SJSA1 (cell line): ENCODE measurements around the gene PAFAH1B2. TPM values are rescaled to one million over a fixed set of nuclear protein-coding genes. Genes with fewer than 3 reads are reported as not detected.
"Not testable (repeated sequence)": the region's sequence is repeated elsewhere in the genome, so short reads cannot be mapped to it uniquely, and the experiment has no call there.

Experiments used
- DNase-seq, 2 experiments: peaks; one replicate each; pipeline ENCODE4 v3.0.0-alpha.2; 2015 to 2020; ENCODE audit warnings: low spot score in 2 of 2, low read depth in 1 of 2
- H3K27ac ChIP-seq: fragments of 250-450 bp; sonication (Bioruptor Pico); 2 replicates; pipeline ENCODE4 v1.5.1; 2020; ENCODE audit warnings: mild to moderate bottlenecking, moderate library complexity
- H3K27me3 ChIP-seq: fragments of 250-450 bp; sonication (Bioruptor Pico); replicated peaks from 2 replicates; pipeline ENCODE4 v1.5.1; 2020; ENCODE audit warnings: mild to moderate bottlenecking, moderate library complexity
- H3K36me3 ChIP-seq: fragments of 250-450 bp; sonication (Bioruptor Pico); 2 replicates; pipeline ENCODE4 v1.5.1; 2020; ENCODE audit warnings: mild to moderate bottlenecking
- H3K4me1 ChIP-seq: fragments of 250-450 bp; sonication (Bioruptor Pico); replicated peaks from 2 replicates; pipeline ENCODE4 v1.6.1; 2021; ENCODE audit warnings: mild to moderate bottlenecking
- H3K4me3 ChIP-seq: fragments of 250-450 bp; sonication (Bioruptor Pico); 2 replicates; pipeline ENCODE4 v1.5.1; 2020; ENCODE audit warnings: mild to moderate bottlenecking
- H3K9me3 ChIP-seq: fragments of 250-450 bp; sonication (Bioruptor Pico); replicated peaks from 2 replicates; pipeline ENCODE4 v1.5.1; 2020; ENCODE audit warnings: mild to moderate bottlenecking
- total RNA-seq: library from RNA; depleted of rRNA; stranded (reverse); fragments of >200 nt; shearing (Covaris generic); gene quantifications from 2 replicates; pipeline ENCODE4 v1.2.3, GENCODE V29; 2014

The PAFAH1B2 gene
- total RNA-seq, 1 experiment from 2014 or later, result 79.8 TPM

DNA sequence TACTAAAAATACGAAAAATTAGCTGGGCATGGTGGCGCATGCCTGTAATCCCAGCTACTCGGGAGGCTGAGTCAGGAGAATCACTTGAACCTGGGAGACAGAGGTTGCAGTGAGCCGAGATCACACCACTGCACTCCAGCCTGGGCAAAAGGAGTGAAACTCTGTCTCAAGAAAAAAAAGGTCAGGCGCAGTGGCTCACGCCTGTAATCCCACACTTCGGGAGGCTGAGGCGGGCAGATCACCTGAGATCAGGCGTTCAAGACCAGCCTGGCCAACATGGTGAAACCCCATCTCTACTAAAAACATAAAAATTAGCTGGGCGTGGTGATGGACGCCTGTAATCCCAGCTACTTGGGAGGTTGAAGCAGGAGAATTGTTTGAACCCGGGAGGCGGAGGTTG is 39.1 kb downstream of the PAFAH1B2 start:
- H3K27me3 ChIP-seq, H3K4me1 ChIP-seq, H3K36me3 ChIP-seq, H3K27ac ChIP-seq, H3K4me3 ChIP-seq, H3K9me3 ChIP-seq, DNase-seq: not testable (repeated sequence)

DNA sequence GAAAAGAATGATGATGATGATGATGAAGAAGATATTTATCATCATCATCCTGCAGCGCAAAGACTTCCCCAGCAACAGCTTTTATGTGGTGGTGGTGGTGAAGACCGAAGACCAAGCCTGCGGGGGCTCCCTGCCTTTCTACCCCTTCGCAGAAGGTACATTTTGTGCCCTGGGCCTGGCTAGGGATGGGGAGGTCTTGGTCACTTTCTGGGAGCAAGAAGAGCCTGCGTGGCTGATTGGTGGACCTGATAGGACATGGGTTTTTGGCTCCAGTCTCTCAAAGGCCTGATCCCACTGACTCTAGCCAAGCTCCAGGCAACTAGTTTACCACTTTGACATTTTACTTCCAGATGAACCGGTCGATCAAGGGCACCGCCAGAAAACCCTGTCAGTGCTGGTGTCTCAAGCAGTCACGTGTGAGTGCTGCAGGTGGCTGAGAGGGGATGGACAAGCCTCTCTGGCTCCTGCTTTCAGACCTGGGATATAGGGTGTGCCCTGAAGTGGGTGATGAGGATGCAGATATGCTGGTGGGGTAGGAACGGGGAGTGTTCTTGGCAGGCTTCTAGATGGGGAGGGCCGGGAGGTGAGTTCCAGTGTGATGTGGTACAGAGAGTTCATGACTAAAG is 39.8 kb downstream of the PAFAH1B2 start:
- Histone ChIP-seq H3K9me3 (no peaks in the 10 kb centered on the region), H3K36me3 (no peaks in the 10 kb centered on the region), H3K4me1 (peaks cover 9% of the 10 kb centered on the region), H3K27ac (no peak overlapping the region), H3K27me3 (no peaks in the 10 kb centered on the region), H3K4me3 (no peak overlapping the region)
- no peak for DNase-seq

DNA sequence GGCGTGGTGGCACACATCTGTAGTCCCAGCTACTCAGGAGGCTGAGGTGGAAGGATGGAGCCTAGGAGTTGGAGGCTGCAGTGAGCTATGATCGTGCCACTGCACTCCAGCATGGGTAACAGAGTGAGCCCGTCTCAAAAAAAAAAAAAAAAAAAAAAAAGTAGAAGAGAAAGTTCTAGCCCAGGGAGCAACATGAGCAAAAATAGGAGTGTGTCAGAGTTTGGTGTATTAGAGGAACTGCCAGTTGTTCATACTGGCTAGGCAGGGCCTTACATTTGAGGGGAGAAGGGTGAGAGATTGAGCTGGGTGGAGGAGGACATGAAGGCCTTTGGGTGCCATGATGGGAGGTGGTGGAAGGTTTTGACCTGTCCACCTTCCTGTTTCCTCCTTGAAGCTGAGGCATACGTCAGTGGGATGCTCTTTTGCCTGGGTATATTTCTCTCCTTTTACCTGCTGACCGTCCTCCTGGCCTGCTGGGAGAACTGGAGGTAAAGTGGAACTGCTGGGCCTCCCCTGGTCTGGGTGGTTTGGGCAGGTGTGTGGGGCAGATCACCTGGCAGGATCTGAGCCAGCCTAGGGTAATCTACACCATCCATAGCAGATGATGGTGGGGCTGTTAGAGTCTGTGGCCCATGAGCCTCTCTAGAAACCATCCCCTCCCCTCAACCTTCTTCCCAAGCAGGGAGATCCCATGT is 41.8 kb downstream of the PAFAH1B2 start:
- no peaks in the 10 kb centered on the region for H3K27me3 ChIP-seq
- peak in 1 of 2 experiments; percentile 14 for DNase-seq
- no peak overlapping the region for H3K4me3 ChIP-seq
- no peak overlapping the region for H3K27ac ChIP-seq
- no peaks in the 10 kb centered on the region for H3K9me3 ChIP-seq
- no peaks in the 10 kb centered on the region for H3K36me3 ChIP-seq
- no peaks in the 10 kb centered on the region for H3K4me1 ChIP-seq

DNA sequence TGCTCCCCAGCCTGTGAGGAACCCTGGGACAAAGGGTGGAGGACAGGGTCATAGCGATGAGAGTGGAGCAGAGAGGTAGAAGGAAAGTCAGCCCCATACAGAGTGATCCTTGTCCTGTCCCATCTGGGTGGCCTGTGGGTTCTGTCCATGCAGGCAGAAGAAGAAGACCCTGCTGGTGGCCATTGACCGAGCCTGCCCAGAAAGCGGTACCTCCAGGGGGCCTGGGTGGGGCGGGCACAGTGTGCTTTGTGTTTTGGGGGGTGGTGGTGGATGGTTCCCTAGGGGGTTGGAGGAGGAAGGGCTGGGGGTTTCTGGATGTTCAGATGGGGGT is 42.3 kb downstream of the PAFAH1B2 start:
- Histone ChIP-seq H3K4me3 (no peak overlapping the region), H3K27ac (no peak overlapping the region), H3K4me1 (no peaks in the 10 kb centered on the region), H3K27me3 (no peaks in the 10 kb centered on the region), H3K36me3 (no peaks in the 10 kb centered on the region), H3K9me3 (no peaks in the 10 kb centered on the region)
- DNase-seq, result no peak

DNA sequence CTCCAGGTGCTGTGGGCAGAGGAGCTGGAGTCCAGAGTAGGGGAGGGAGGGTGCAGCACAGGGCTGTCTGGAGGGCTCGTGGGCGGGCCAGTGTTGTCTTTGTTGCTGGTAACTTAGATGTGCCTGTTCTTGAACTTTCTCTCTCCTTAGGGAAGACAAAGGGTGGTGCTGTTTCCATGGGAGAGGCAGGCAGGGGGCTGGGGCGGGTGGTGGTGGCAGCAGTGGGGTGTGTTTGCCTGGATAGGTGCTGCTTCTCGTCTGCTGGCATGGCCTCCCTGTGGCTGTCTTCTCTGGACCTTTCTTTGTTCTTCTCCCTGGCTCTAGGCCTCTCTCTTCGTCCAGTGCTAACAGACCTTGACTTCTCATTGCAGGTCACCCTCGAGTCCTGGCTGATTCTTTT is 42.9 kb downstream of the PAFAH1B2 start:
- no peaks in the 10 kb centered on the region for H3K36me3 ChIP-seq

DNA sequence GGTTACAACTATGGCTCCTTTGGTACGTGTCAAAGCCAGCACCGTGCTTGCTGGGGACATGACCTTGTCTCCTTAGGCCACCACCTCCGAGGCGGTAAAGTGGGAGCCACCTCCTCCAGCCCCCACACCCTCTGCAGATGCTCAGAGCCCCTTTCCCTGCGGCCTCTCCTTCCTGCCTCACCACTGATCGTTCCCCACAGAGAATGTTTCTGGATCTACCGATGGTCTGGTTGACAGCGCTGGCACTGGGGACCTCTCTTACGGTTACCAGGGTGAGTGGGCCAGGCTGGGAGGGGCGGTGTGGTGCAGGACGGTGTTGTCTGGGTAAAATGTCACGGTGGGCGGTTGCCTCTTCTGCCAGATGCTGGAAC is 43.3 kb downstream of the PAFAH1B2 start:
- Histone ChIP-seq H3K27me3 (no peaks in the 10 kb centered on the region), H3K9me3 (no peaks in the 10 kb centered on the region), H3K4me1 (no peaks in the 10 kb centered on the region), H3K27ac (no peak overlapping the region), H3K36me3 (no peaks in the 10 kb centered on the region), H3K4me3 (no peak overlapping the region)
- no peak for DNase-seq

More for the DNA sequence above, 42.9 kb downstream of the PAFAH1B2 start:
- no peaks in the 10 kb centered on the region for H3K4me1 ChIP-seq
- no peak overlapping the region for H3K27ac ChIP-seq
- H3K9me3 ChIP-seq, result no peaks in the 10 kb centered on the region
- H3K4me3 ChIP-seq, result no peak overlapping the region
- DNase-seq, result peak in 1 of 2 experiments; percentile 5
- H3K27me3 ChIP-seq, result no peaks in the 10 kb centered on the region

DNA sequence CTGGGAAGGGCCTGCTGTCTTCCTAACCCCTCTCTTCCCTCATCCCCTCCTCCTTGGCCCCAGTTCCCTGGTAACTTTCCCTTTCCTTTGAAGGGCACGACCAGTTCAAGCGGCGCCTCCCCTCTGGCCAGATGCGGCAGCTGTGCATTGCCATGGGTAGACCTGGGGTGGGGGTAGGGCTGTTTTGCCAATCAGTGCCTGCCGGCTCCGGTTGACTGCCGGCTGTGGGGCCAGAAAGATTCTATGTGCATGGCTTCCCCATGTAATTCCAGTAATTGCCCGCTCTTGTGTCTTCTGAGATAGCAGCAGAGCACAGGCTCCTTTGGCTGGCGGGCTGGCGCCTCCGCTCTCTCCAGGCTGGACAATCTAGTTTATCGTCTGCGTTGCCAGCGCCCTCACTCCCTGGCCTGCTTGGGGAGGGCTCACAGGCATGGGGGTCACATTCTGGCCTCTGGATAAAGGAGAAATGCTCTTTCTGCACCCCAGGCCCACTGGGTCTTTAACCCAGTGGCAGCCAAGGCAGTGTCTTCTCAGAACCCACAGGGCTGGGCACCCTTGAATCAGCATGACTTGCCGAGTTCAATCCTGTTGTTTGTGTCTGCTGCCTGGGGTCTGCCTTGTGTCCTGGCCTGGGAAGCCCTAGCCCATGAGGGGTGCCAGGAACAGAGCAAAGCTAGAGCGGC is 43.9 kb downstream of the PAFAH1B2 start:
- no peaks in the 10 kb centered on the region for H3K36me3 ChIP-seq
- H3K4me1 ChIP-seq, result no peaks in the 10 kb centered on the region
- no peaks in the 10 kb centered on the region for H3K9me3 ChIP-seq
- no peak overlapping the region for H3K27ac ChIP-seq
- H3K4me3 ChIP-seq, result no peak overlapping the region
- DNase-seq, result peak in 1 of 2 experiments; percentile 5
- H3K27me3 ChIP-seq, result no peaks in the 10 kb centered on the region

DNA sequence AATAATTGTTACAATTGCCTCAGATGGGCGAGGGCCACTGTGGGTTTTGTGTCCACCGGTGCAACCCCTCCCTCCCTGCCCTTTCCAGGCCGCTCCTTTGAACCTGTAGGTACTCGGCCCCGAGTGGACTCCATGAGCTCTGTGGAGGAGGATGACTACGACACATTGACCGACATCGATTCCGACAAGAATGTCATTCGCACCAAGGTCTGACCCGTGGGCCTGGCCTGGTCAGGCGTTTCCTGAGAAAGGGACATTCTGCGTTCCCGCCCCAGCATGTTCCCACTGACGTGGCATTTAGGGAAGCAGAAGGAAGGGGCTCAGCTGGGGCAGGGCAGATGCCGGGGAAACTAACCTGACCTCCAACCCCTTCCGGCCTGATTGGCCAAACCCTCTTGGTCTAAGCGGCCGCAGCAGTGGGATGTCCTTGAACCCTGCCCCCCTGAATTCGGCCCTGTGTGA is 44.6 kb downstream of the PAFAH1B2 start:
- Histone ChIP-seq H3K27ac (no peak overlapping the region), H3K9me3 (no peaks in the 10 kb centered on the region), H3K36me3 (no peaks in the 10 kb centered on the region), H3K4me1 (no peaks in the 10 kb centered on the region), H3K4me3 (no peak overlapping the region), H3K27me3 (no peaks in the 10 kb centered on the region)
- no peak for DNase-seq

DNA sequence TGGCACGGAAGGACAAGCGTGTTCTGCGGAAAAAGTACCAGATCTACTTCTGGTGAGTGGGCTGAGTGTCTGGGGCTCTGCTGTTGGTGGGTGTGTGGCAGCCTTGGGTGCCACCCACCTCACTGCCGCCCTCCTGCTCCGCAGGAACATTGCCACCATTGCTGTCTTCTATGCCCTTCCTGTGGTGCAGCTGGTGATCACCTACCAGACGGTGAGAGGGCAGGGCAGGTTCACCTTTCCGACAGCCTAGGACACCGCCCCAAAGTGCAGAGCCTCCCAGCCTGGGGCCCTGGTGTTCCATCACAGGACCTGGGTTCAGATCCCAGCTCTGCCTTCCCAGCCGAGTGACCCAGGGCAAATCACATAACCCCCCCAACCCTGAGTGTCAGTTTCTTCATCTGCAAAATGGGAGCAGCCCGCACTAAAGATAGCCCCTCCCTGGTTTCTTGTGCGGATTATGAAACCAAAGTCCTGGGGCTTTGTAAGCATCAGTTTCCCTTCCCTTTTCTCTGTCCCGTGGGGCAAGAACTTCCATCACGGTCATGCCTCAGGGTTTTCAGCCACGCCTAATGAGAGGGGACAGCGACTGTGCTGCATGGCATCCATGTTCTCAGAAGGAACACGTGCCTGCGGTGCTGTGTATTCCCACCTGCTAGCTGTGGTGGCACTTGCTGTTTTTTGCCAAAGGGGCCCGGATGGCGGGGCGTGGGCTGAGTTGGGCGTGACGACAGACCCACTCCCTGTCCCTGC is 45.3 kb downstream of the PAFAH1B2 start:
- peak in 1 of 2 experiments; percentile 11 for DNase-seq
- H3K4me3 ChIP-seq, result no peak overlapping the region
- H3K9me3 ChIP-seq, result no peaks in the 10 kb centered on the region
- H3K27me3 ChIP-seq, result no peaks in the 10 kb centered on the region
- no peak overlapping the region for H3K27ac ChIP-seq
- H3K36me3 ChIP-seq, result no peaks in the 10 kb centered on the region
- H3K4me1 ChIP-seq, result no peaks in the 10 kb centered on the region

DNA sequence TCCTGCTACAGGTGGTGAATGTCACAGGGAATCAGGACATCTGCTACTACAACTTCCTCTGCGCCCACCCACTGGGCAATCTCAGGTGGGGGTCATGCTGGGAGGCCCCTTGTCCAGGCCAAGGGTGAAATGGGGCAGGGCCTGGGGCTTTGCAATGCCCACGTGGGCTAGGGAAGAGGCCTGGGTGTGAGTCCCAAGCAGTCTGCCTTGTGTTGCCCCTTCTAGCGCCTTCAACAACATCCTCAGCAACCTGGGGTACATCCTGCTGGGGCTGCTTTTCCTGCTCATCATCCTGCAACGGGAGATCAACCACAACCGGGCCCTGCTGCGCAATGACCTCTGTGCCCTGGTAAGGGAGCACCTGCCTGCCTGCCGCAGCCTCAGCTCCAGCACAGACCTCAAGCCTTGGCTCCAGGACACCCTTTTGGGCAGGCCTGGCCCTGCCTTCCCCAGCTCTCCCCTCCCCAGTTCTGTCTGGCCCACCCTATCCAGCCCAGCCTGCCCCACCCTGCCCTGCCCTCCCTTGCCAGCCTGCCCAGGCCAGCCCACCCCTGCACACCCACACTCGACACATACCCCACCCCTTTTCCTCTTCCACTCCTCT is 46.0 kb downstream of the PAFAH1B2 start:
- DNase-seq, result peak in 1 of 2 experiments; percentile 19
- no peak overlapping the region for H3K4me3 ChIP-seq
- no peaks in the 10 kb centered on the region for H3K4me1 ChIP-seq
- H3K36me3 ChIP-seq, result no peaks in the 10 kb centered on the region
- no peaks in the 10 kb centered on the region for H3K9me3 ChIP-seq
- no peaks in the 10 kb centered on the region for H3K27me3 ChIP-seq
- H3K27ac ChIP-seq, result no peak overlapping the region

DNA sequence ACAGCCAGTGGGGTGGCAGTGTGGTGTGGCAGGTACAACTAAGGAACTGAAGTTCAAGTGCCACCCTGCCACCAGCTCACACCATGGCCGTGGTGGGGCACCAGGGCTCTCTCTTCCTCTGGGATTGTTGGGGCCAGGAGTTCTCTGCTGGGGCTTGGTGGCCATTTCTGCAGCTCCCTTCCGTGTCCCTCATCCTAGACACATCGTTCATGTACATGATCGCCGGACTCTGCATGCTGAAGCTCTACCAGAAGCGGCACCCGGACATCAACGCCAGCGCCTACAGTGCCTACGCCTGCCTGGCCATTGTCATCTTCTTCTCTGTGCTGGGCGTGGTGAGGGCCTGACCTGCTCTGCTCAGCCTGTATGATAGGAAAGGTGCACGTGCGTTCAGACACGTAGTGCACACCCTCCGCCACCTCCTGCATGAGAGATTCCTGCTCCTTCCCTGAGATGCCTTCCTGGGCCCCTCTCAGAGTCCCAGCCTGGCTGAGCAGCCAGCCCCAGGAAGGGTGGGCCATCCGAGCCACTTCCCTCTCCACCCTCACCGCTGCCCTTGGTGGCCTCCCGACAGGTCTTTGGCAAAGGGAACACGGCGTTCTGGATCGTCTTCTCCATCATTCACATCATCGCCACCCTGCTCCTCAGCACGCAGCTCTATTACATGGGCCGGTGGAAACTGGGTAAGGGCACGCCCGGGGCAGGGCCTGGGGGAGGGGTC is 47.8 kb downstream of the PAFAH1B2 start:
- H3K4me3 ChIP-seq, result no peak overlapping the region
- no peaks in the 10 kb centered on the region for H3K36me3 ChIP-seq
- no peak overlapping the region for H3K27ac ChIP-seq
- DNase-seq, result no peak
- H3K27me3 ChIP-seq, result no peaks in the 10 kb centered on the region
- no peaks in the 10 kb centered on the region for H3K9me3 ChIP-seq
- no peaks in the 10 kb centered on the region for H3K4me1 ChIP-seq

DNA sequence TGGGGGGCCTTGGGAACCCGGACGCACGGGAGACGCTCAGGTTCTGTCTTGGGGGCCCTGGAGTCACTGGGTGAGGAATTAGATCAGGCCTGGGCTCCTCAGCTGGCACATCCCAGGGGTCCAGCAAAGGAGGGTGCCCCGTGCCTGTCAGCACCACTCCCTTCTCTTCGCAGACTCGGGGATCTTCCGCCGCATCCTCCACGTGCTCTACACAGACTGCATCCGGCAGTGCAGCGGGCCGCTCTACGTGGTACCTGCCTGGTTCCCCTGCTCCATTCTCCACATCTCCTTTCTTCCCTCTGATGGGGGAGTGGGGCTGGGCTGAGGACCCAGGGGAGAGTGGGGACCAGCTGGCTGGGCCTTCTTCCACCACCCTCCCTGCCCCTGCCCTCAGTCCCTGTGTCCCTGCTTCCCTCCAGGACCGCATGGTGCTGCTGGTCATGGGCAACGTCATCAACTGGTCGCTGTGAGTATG is 48.4 kb downstream of the PAFAH1B2 start:
- Histone ChIP-seq H3K4me3 (no peak overlapping the region), H3K27ac (no peak overlapping the region), H3K36me3 (no peaks in the 10 kb centered on the region), H3K4me1 (no peaks in the 10 kb centered on the region), H3K9me3 (no peaks in the 10 kb centered on the region), H3K27me3 (no peaks in the 10 kb centered on the region)
- no peak for DNase-seq
